Measurements from ENCODE around the gene PCDHA12.

PCDHA12 gene

DNA sequence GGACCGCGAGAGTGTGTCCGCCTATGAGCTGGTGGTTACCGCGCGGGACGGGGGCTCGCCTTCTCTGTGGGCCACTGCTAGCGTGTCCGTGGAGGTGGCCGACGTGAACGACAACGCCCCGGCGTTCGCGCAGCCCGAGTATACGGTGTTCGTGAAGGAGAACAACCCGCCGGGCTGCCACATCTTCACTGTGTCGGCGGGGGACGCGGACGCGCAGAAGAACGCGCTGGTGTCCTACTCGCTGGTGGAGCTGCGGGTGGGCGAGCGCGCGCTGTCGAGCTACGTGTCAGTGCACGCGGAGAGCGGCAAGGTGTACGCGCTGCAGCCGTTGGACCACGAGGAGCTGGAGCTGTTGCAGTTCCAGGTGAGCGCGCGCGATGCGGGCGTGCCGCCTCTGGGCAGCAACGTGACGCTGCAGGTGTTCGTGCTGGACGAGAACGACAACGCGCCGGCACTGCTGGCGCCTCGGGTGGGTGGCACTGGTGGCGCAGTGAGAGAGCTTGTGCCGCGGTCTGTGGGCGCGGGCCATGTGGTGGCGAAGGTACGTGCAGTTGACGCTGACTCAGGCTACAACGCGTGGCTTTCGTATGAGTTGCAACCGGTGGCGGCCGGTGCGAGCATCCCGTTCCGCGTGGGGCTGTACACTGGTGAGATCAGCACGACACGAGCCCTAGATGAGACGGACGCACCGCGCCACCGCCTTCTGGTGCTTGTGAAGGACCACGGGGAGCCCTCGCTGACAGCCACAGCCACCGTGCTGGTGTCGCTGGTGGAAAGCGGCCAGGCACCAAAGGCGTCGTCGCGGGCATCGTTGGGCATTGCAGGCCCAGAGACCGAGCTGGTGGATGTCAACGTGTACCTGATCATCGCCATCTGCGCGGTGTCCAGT lies 39.2 kb upstream of the PCDHA12 start:
- Histone ChIP-seq H3K9me3 (ENCODE audit: control insufficient read depth, low read length) (peaks cover 46% of the 10 kb centered on the region), H4K91ac (ENCODE audit: low read length) (no peak overlapping the region), H2BK120ac (ENCODE audit: low read depth, low read length) (no peak overlapping the region), H3K4me2 (ENCODE audit: low read length, poor library complexity, severe bottlenecking) (no peak overlapping the region), H2AK5ac (ENCODE audit: low read length, severe bottlenecking) (no peak overlapping the region), H2AFZ (ENCODE audit: low read depth, low read length) (no peak overlapping the region), H2BK12ac (ENCODE audit: low read length in 2 of 2) (no peak overlapping the region), H3K4me3 (ENCODE audit: insufficient read depth in 1 of 2, low read depth in 1 of 2, low read length in 2 of 2) (no peak overlapping the region), H3K27ac (ENCODE audit: low read length, poor library complexity, severe bottlenecking) (no peak overlapping the region), H2BK5ac (ENCODE audit: low read depth, low read length, poor library complexity, severe bottlenecking) (no peak overlapping the region), H3K18ac (ENCODE audit: low read depth in 1 of 2, low read length in 2 of 2) (no peak overlapping the region), H4K8ac (ENCODE audit: low read length) (no peak overlapping the region), H2BK15ac (ENCODE audit: low read depth, poor library complexity, severe bottlenecking) (no peak overlapping the region), H3K23ac (ENCODE audit: low read length in 2 of 2) (no peak overlapping the region), H3K4me1 (ENCODE audit: control insufficient read depth, insufficient read depth, low read depth, low read length) (no peaks in the 10 kb centered on the region), H3K4ac (ENCODE audit: low read depth in 1 of 2, low read length in 2 of 2) (no peak overlapping the region), H3K27me3 (ENCODE audit: control insufficient read depth in 1 of 2, insufficient read depth in 1 of 2, low read length in 2 of 2) (no peaks in the 10 kb centered on the region), H3K9ac (ENCODE audit: low read length) (no peak overlapping the region), H3K14ac (ENCODE audit: low read length in 2 of 2) (no peak overlapping the region), H3K36me3 (ENCODE audit: control insufficient read depth in 1 of 2, insufficient read depth in 2 of 2, low read depth in 1 of 2, low read length in 2 of 2) (peaks cover 0 to 13% of the 10 kb centered on the region in 2 experiments), H3K79me1 (replicated peaks; ENCODE audit: low read length, poor library complexity, severe bottlenecking) (peaks cover 3% of the 10 kb centered on the region)
- 98% methylated on average over 103 of the region's 103 CpGs for WGBS
- DNase-seq: no peak

DNA sequence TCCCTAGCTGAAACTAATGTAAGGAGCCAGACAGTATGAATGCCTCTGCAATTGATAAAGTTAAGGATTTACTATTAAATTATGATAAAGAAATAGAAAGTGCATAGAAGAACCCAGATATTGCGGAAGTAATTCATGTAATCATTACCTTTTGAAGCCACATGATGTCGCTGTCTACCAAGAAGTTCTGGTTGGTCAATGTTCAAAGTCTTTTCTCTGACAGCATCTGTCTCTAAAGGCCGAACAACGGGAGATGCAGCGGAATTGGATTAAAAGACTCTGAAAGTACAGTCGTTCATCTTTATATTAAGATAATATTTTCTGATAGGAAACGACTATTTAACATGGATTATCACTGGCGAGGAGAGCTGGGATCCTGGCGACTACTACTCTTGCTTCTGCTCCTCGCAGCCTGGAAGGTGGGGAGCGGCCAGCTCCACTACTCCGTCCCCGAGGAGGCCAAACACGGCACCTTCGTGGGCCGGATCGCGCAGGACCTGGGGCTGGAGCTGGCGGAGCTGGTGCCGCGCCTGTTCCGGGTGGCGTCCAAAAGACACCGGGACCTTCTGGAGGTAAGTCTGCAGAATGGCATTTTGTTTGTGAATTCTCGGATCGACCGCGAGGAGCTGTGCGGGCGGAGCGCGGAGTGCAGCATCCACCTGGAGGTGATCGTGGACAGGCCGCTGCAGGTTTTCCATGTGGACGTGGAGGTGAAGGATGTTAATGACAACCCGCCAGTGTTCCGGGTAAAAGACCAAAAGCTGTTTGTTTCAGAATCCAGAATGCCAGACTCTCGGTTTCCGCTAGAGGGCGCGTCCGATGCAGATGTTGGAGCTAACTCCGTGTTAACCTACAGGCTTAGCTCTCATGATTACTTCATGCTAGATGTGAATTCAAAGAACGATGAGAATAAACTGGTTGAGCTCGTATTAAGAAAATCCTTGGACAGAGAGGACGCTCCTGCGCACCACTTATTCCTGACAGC lies 33.8 kb upstream of the PCDHA12 start, which contains the start of gene PCDHA8:
Gene PCDHA8, plus strand, starts transcription at position 210 of the 985 bp plus-strand sequence. Its CDS starts 135 bp downstream, at position 345.
- no peak within 1 kb of the TSS for H2BK120ac ChIP-seq (ENCODE audit: low read depth, low read length)

DNA sequence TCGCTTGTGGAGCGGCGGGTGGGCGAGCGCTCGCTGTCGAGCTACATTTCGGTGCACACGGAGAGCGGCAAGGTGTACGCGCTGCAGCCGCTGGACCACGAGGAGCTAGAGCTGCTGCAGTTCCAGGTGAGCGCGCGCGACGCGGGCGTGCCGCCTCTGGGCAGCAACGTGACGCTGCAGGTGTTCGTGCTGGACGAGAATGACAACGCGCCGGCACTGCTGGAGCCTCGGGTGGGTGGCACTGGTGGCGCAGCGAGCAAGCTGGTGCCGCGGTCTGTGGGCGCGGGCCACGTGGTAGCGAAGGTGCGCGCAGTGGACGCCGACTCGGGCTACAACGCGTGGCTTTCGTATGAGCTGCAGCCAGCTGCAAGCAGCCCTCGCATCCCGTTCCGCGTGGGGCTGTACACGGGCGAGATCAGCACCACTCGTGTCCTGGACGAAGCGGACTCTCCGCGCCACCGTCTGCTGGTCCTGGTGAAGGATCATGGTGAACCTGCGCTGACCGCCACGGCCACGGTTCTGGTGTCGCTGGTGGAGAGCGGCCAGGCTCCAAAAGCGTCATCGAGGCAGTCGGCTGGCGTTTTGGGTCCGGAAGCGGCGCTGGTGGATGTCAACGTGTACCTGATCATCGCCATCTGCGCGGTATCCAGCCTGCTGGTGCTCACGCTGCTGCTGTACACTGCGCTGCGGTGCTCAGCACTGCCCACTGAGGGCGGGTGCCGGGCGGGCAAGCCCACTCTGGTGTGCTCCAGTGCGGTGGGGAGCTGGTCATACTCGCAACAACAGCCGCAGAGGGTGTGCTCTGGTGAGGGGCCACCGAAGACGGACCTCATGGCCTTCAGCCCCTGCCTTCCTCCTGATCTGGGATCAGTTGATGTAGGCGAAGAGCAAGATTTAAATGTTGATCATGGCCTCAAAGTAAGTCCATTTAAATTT lies 32.0 kb upstream of the PCDHA12 start:
- Histone ChIP-seq H3K79me1 (replicated peaks; ENCODE audit: low read length, poor library complexity, severe bottlenecking) (no peaks in the 10 kb centered on the region), H3K4me1 (ENCODE audit: control insufficient read depth, insufficient read depth, low read depth, low read length) (no peaks in the 10 kb centered on the region), H3K9ac (ENCODE audit: low read length) (no peak overlapping the region), H3K27me3 (ENCODE audit: control insufficient read depth in 1 of 2, insufficient read depth in 1 of 2, low read length in 2 of 2) (no peaks in the 10 kb centered on the region), H3K36me3 (ENCODE audit: control insufficient read depth in 1 of 2, insufficient read depth in 2 of 2, low read depth in 1 of 2, low read length in 2 of 2) (peaks cover 0 to 11% of the 10 kb centered on the region in 2 experiments), H2AFZ (ENCODE audit: low read depth, low read length) (no peak overlapping the region), H3K4ac (ENCODE audit: low read depth in 1 of 2, low read length in 2 of 2) (no peak overlapping the region), H3K14ac (ENCODE audit: low read length in 2 of 2) (no peak overlapping the region), H2BK15ac (ENCODE audit: low read depth, poor library complexity, severe bottlenecking) (no peak overlapping the region), H2BK5ac (ENCODE audit: low read depth, low read length, poor library complexity, severe bottlenecking) (no peak overlapping the region), H3K4me3 (ENCODE audit: insufficient read depth in 1 of 2, low read depth in 1 of 2, low read length in 2 of 2) (no peak overlapping the region), H3K4me2 (ENCODE audit: low read length, poor library complexity, severe bottlenecking) (no peak overlapping the region), H4K91ac (ENCODE audit: low read length) (no peak overlapping the region), H4K8ac (ENCODE audit: low read length) (no peak overlapping the region), H3K9me3 (ENCODE audit: control insufficient read depth, low read length) (peaks cover 38% of the 10 kb centered on the region), H2BK120ac (ENCODE audit: low read depth, low read length) (no peak overlapping the region), H3K18ac (ENCODE audit: low read depth in 1 of 2, low read length in 2 of 2) (no peak overlapping the region), H2AK5ac (ENCODE audit: low read length, severe bottlenecking) (no peak overlapping the region), H2BK12ac (ENCODE audit: low read length in 2 of 2) (no peak overlapping the region), H3K27ac (ENCODE audit: low read length, poor library complexity, severe bottlenecking) (no peak overlapping the region), H3K23ac (ENCODE audit: low read length in 2 of 2) (no peak overlapping the region)
- WGBS: 97% methylated on average over 46 of the region's 87 CpGs
- no peak for DNase-seq

More for the DNA sequence above, 33.8 kb upstream of the PCDHA12 start, which contains the start of gene PCDHA8:
- Histone ChIP-seq H2BK5ac (ENCODE audit: low read depth, low read length, poor library complexity, severe bottlenecking) (no peak within 1 kb of the TSS), H3K36me3 (ENCODE audit: control insufficient read depth in 1 of 2, insufficient read depth in 2 of 2, low read depth in 1 of 2, low read length in 2 of 2) (peaks cover 0 to 14% of the 10 kb centered on the region in 2 experiments), H3K14ac (ENCODE audit: low read length in 2 of 2) (no peak within 1 kb of the TSS), H3K79me1 (replicated peaks; ENCODE audit: low read length, poor library complexity, severe bottlenecking) (no peaks in the 10 kb centered on the region), H4K91ac (ENCODE audit: low read length) (no peak within 1 kb of the TSS), H3K4ac (ENCODE audit: low read depth in 1 of 2, low read length in 2 of 2) (no peak within 1 kb of the TSS), H3K23ac (ENCODE audit: low read length in 2 of 2) (no peak within 1 kb of the TSS), H3K4me3 (ENCODE audit: insufficient read depth in 1 of 2, low read depth in 1 of 2, low read length in 2 of 2) (peak within 1 kb of the TSS in 1 of 2 experiments; percentile 36), H2AK5ac (ENCODE audit: low read length, severe bottlenecking) (no peak within 1 kb of the TSS), H2BK12ac (ENCODE audit: low read length in 2 of 2) (no peak within 1 kb of the TSS), H3K9me3 (ENCODE audit: control insufficient read depth, low read length) (peaks cover 39% of the 10 kb centered on the region), H3K27ac (ENCODE audit: low read length, poor library complexity, severe bottlenecking) (no peak within 1 kb of the TSS), H3K18ac (ENCODE audit: low read depth in 1 of 2, low read length in 2 of 2) (no peak within 1 kb of the TSS), H3K27me3 (ENCODE audit: control insufficient read depth in 1 of 2, insufficient read depth in 1 of 2, low read length in 2 of 2) (no peaks in the 10 kb centered on the region), H4K8ac (ENCODE audit: low read length) (no peak within 1 kb of the TSS), H2AFZ (ENCODE audit: low read depth, low read length) (no peak within 1 kb of the TSS), H3K4me1 (ENCODE audit: control insufficient read depth, insufficient read depth, low read depth, low read length) (no peaks in the 10 kb centered on the region), H3K9ac (ENCODE audit: low read length) (no peak within 1 kb of the TSS), H3K4me2 (ENCODE audit: low read length, poor library complexity, severe bottlenecking) (peak within 1 kb of the TSS; percentile 55), H2BK15ac (ENCODE audit: low read depth, poor library complexity, severe bottlenecking) (no peak within 1 kb of the TSS)
- peak; percentile 55 for DNase-seq
- 69% methylated on average over 45 of the region's 47 CpGs for WGBS

All from mesenchymal stem cell (in vitro differentiated cells and primary cell).